H1 (cell line): ENCODE measurements around the gene KDM5A. TPM values are rescaled to one million over a fixed set of nuclear protein-coding genes. Genes with fewer than 3 reads are reported as not detected.

Experiments
- CTCF ChIA-PET: fragments of 300-600 bp; sonication (Branson Sonifier 250); formaldehyde crosslinking; loops from one replicate; lab custom pipeline; 2021; ENCODE audit not compliant: partially characterized antibody; lab: Charles Lee
- POLR2A ChIA-PET: fragments of 300-600 bp; sonication (Branson Sonifier 250); formaldehyde crosslinking; loops from one replicate; lab custom pipeline; 2021; ENCODE audit warnings: inconsistent platforms; ENCODE audit not compliant: partially characterized antibody; lab: Charles Lee
- DNase-seq, 2 experiments: peaks; one replicate each; pipeline versions ENCODE4 v3.0.0 to v3.0.0-alpha.2; 2010 to 2022; ENCODE audit warnings: low spot score in 2 of 2, low read depth in 1 of 2, mixed read lengths in 1 of 2
- FAIRE-seq: peaks from 2 replicates; lab custom pipeline; 2011; peaks lifted over from hg19 to GRCh38; lab: Jason Lieb, UNC
- H2AFZ ChIP-seq: 2 replicates; pipeline ENCODE4 v1.8.1; 2012; ENCODE audit warnings: low read length, inconsistent platforms
- H2AK5ac ChIP-seq: 2 replicates; pipeline ENCODE4 v1.6.1; 2013; ENCODE audit warnings: low read depth, low read length
- H2BK120ac ChIP-seq: replicated peaks from 2 replicates; pipeline ENCODE3; 2013; ENCODE audit warnings: low read depth, low read length, inconsistent platforms
- H2BK12ac ChIP-seq: 2 replicates; pipeline ENCODE4 v1.6.1; 2013; ENCODE audit warnings: low read depth, low read length
- H2BK15ac ChIP-seq: 2 replicates; pipeline ENCODE4 v1.6.1; 2013; ENCODE audit warnings: low read length
- H2BK20ac ChIP-seq: 2 replicates; pipeline ENCODE4 v1.6.1; 2013; ENCODE audit warnings: low read length
- H2BK5ac ChIP-seq: 2 replicates; pipeline ENCODE4 v1.6.1; 2013; ENCODE audit warnings: low read depth, low read length
- H3K14ac ChIP-seq: 2 replicates; pipeline ENCODE4 v1.6.1; 2013; ENCODE audit warnings: inconsistent platforms; ENCODE audit not compliant: insufficient read length
- H3K18ac ChIP-seq: 2 replicates; pipeline ENCODE4 v1.6.1; 2013; ENCODE audit warnings: low read length; ENCODE audit errors: extremely low read depth
- H3K23ac ChIP-seq: 2 replicates; pipeline ENCODE4 v1.6.1; 2013; ENCODE audit warnings: inconsistent platforms; ENCODE audit not compliant: insufficient read length
- H3K23me2 ChIP-seq: 2 replicates; pipeline ENCODE4 v1.6.1; 2013; ENCODE audit warnings: low read depth, low read length
- H3K27ac ChIP-seq: 2 replicates; pipeline ENCODE4 v1.6.1; 2011; ENCODE audit warnings: low read depth, low read length, inconsistent platforms
- H3K27me3 ChIP-seq, 4 experiments: replicated peaks in 1 of 4; 1 replicate in 1 of 4; 2 replicates in 3 of 4; pipeline versions ENCODE4 v1.6.1 to v1.8.1; 2011 to 2013; ENCODE audit warnings: low read length in 3 of 4, mild to moderate bottlenecking in 3 of 4, inconsistent platforms in 2 of 4, mixed read lengths in 2 of 4, moderate library complexity in 1 of 4; ENCODE audit not compliant: control insufficient read depth in 3 of 4, insufficient read depth in 3 of 4; ENCODE audit errors: extremely low read depth in 1 of 4
- H3K36me3 ChIP-seq, 4 experiments: 2 replicates each; pipeline versions ENCODE4 v1.6.1 to v1.8.1; 2011 to 2013; ENCODE audit warnings: mild to moderate bottlenecking in 4 of 4, low read length in 3 of 4, moderate library complexity in 2 of 4, control low read depth in 1 of 4, inconsistent platforms in 1 of 4; ENCODE audit not compliant: insufficient read depth in 4 of 4, control insufficient read depth in 2 of 4
- H3K4ac ChIP-seq: replicated peaks from 2 replicates; pipeline ENCODE3; 2013; ENCODE audit warnings: low read length, low read depth, mixed read lengths, inconsistent platforms; ENCODE audit not compliant: insufficient read length
- H3K4me1 ChIP-seq, 4 experiments: replicated peaks in 1 of 4; 1 replicate in 1 of 4; 2 replicates in 3 of 4; pipeline versions ENCODE4 v1.6.1 to v1.8.1; 2011 to 2013; ENCODE audit warnings: low read length in 3 of 4, inconsistent platforms in 2 of 4, mixed read lengths in 1 of 4; ENCODE audit not compliant: insufficient read depth in 4 of 4, control insufficient read depth in 3 of 4
- H3K4me2 ChIP-seq, 2 experiments: 2 replicates each; pipeline versions ENCODE4 v1.6.1 to v1.8.1; 2011 to 2013; ENCODE audit warnings: low read depth in 2 of 2, low read length in 2 of 2, control low read depth in 1 of 2, inconsistent platforms in 1 of 2, mild to moderate bottlenecking in 1 of 2; ENCODE audit not compliant: insufficient read depth in 1 of 2
- H3K4me3 ChIP-seq, 4 experiments: fragments of 200-600, 300-600 bp in 1 of 4; sonication (generic), shearing (Covaris generic), sonication (Bioruptor Twin) in 1 of 4; 2 replicates each; pipeline versions ENCODE4 v1.5.1 to v1.8.1; 2011 to 2016; ENCODE audit warnings: low read length in 4 of 4, low read depth in 3 of 4, control low read depth in 2 of 4, inconsistent platforms in 2 of 4, mild to moderate bottlenecking in 2 of 4, mixed read lengths in 1 of 4, moderate library complexity in 1 of 4; ENCODE audit not compliant: insufficient read depth in 2 of 4; ENCODE audit errors: extremely low read depth in 1 of 4
- H3K56ac ChIP-seq: replicated peaks from 2 replicates; pipeline ENCODE3; 2013; ENCODE audit warnings: low read depth, mild to moderate bottlenecking, mixed read lengths, low read length, inconsistent platforms; ENCODE audit not compliant: insufficient read length
- H3K79me1 ChIP-seq: 2 replicates; pipeline ENCODE4 v1.6.1; 2013; ENCODE audit warnings: low read depth, low read length, control low read depth
- H3K79me2 ChIP-seq, 2 experiments: 2 replicates each; pipeline versions ENCODE4 v1.6.1 to v1.8.1; 2012 to 2013; ENCODE audit warnings: low read length in 2 of 2, mild to moderate bottlenecking in 2 of 2, inconsistent platforms in 1 of 2; ENCODE audit not compliant: insufficient read depth in 2 of 2, control insufficient read depth in 1 of 2
- H3K9ac ChIP-seq, 4 experiments: replicated peaks in 1 of 4; 1 replicate in 1 of 4; 2 replicates in 3 of 4; pipeline versions ENCODE4 v1.6.1 to v1.8.1; 2011 to 2013; ENCODE audit warnings: low read depth in 3 of 4, low read length in 3 of 4, control low read depth in 2 of 4, mild to moderate bottlenecking in 2 of 4, moderate library complexity in 2 of 4, inconsistent platforms in 1 of 4; ENCODE audit errors: extremely low read depth in 1 of 4
- H3K9me3 ChIP-seq, 2 experiments: 2 replicates each; pipeline versions ENCODE4 v1.6.1 to v1.8.1; 2012 to 2013; ENCODE audit warnings: mild to moderate bottlenecking in 2 of 2, moderate library complexity in 2 of 2, control low read depth in 1 of 2, inconsistent platforms in 1 of 2, low read depth in 1 of 2, low read length in 1 of 2, mixed read lengths in 1 of 2; ENCODE audit not compliant: insufficient read depth in 2 of 2
- H4K20me1 ChIP-seq, 2 experiments: replicated peaks in 1 of 2; 2 replicates each; pipeline versions ENCODE3 to v1.8.1; 2011 to 2013; ENCODE audit warnings: inconsistent platforms in 2 of 2, low read length in 2 of 2, mild to moderate bottlenecking in 1 of 2; ENCODE audit not compliant: insufficient read depth in 2 of 2, control insufficient read depth in 1 of 2
- H4K5ac ChIP-seq: 2 replicates; pipeline ENCODE4 v1.6.1; 2013; ENCODE audit warnings: low read length, low read depth, mixed read lengths, inconsistent platforms; ENCODE audit not compliant: insufficient read length
- H4K8ac ChIP-seq: 2 replicates; pipeline ENCODE4 v1.8.0; 2013; ENCODE audit warnings: mild to moderate bottlenecking, moderate library complexity, low read length, inconsistent platforms; ENCODE audit not compliant: insufficient read depth; ENCODE audit errors: extremely low read depth
- H4K91ac ChIP-seq: replicated peaks from 2 replicates; pipeline ENCODE3; 2013; ENCODE audit warnings: low read length, mixed read lengths, inconsistent platforms; ENCODE audit not compliant: insufficient read length
- CHD1 ChIP-seq: IDR thresholded peaks from 2 replicates; pipeline ENCODE4 v1.6.1; 2012; ENCODE audit warnings: low read depth, low read length, improper control_type of control experiment
- E2F6 ChIP-seq: IDR thresholded peaks from 2 replicates; pipeline ENCODE4 v1.6.1; 2012; ENCODE audit warnings: inconsistent platforms
- EP300 ChIP-seq, 2 experiments: IDR thresholded peaks; 1 replicate in 1 of 2; 2 replicates in 1 of 2; pipeline ENCODE4 v1.6.1; 2011 to 2012; ENCODE audit warnings: low read depth in 2 of 2, low read length in 2 of 2, mild to moderate bottlenecking in 2 of 2, borderline replicate concordance in 1 of 2, inconsistent platforms in 1 of 2, moderate library complexity in 1 of 2
- FOSL1 ChIP-seq: IDR thresholded peaks from 2 replicates; pipeline ENCODE4 v1.6.1; 2011; ENCODE audit warnings: mild to moderate bottlenecking, low read depth, low read length, moderate library complexity; ENCODE audit not compliant: insufficient read depth
- HDAC6 ChIP-seq: IDR thresholded peaks from one replicate; pipeline ENCODE4 v1.7.1; 2012; ENCODE audit warnings: low read depth, mild to moderate bottlenecking, inconsistent platforms, low read length, moderate library complexity
- JUN ChIP-seq: IDR thresholded peaks from 2 replicates; pipeline ENCODE4 v1.6.1; 2011; ENCODE audit warnings: low read depth, mild to moderate bottlenecking, improper control_type of control experiment, low read length
- JUND ChIP-seq: IDR thresholded peaks from 2 replicates; pipeline ENCODE4 v1.6.1; 2011; ENCODE audit warnings: mild to moderate bottlenecking, improper control_type of control experiment, low read length
- KDM1A ChIP-seq: fragments of 200-600, 300-600 bp; sonication (generic); IDR thresholded peaks from 2 replicates; pipeline ENCODE4 v1.7.1; 2016; ENCODE audit warnings: mild to moderate bottlenecking, low read length, borderline replicate concordance
- KDM4A ChIP-seq: IDR thresholded peaks from one replicate; pipeline ENCODE4 v1.7.1; 2012; ENCODE audit warnings: low read depth, mild to moderate bottlenecking, moderate library complexity, low read length, inconsistent platforms; ENCODE audit not compliant: severe bottlenecking
- POLR2AphosphoS5 ChIP-seq: IDR thresholded peaks from 2 replicates; pipeline ENCODE4 v1.6.1; 2011; ENCODE audit warnings: low read depth, low read length
- SIN3A ChIP-seq, 2 experiments: IDR thresholded peaks in 1 of 2; conservative IDR thresholded peaks in 1 of 2; 2 replicates each; pipeline ENCODE4 v1.6.1; 2011 to 2012; ENCODE audit warnings: low read length in 2 of 2, improper control_type of control experiment in 1 of 2, low read depth in 1 of 2, mild to moderate bottlenecking in 1 of 2
- SIX5 ChIP-seq: IDR thresholded peaks from 2 replicates; pipeline ENCODE4 v1.6.1; 2011; ENCODE audit warnings: mild to moderate bottlenecking, low read depth, low read length
- TBP ChIP-seq: IDR thresholded peaks from 2 replicates; pipeline ENCODE4 v1.6.1; 2011; ENCODE audit warnings: low read depth, low read length, improper control_type of control experiment
- WGBS, 2 experiments: shearing (Covaris generic) in 1 of 2; methylation state at CpG; one replicate each; pipeline versions ENCODE4 v1.1.6 to v1.1.7; 2013 to 2015; ENCODE audit warnings: low lambda C conversion rate in 2 of 2, mixed read lengths in 2 of 2, inconsistent platforms in 1 of 2, low coverage in 1 of 2, missing lambda C conversion rate in 1 of 2; ENCODE audit not compliant: insufficient replicate concordance in 2 of 2, insufficient coverage in 1 of 2, insufficient read length in 1 of 2; ENCODE audit errors: extremely low coverage in 1 of 2, missing lambda C conversion rate in 1 of 2; 5-methylcytosine and 5-hydroxymethylcytosine counted together
- polyA plus RNA-seq, 7 experiments: library from polyadenylated mRNA; depleted of rRNA in 3 of 7; stranded (reverse) in 5 of 7; unstranded in 2 of 7; fragments of >200 nt in 5 of 7; fragments of 200-250 nt in 2 of 7; gene quantifications; 1 replicate in 5 of 7; 2 replicates in 1 of 7; 4 replicates in 1 of 7; pipeline versions ENCODE4 v1.2.1 to v1.2.3, GENCODE V29; 2011 to 2013; ENCODE audit warnings: missing spikeins in 2 of 7, mixed read lengths in 2 of 7
- total RNA-seq: library from RNA; stranded (reverse); fragmentation: NEBNext Ultra II Directional; extraction: Animal tissue kit (Norgen Biotek cat#: 25700); gene quantifications from 2 replicates; pipeline ENCODE4 v1.2.1, GENCODE V29; 2021

The KDM5A gene
- total and polyA plus RNA-seq, 2 of the 8 experiments (the other 6 are each of a cell fraction or from before 2014, with no cell fraction given): 6.3 to 36.9 TPM

- no peak overlapping the region for H2BK12ac ChIP-seq
- H3K18ac ChIP-seq: no peak overlapping the region
- no peak overlapping the region for H3K4me3 ChIP-seq
- H3K27ac ChIP-seq: no peak overlapping the region
- no peak overlapping the region for H3K9ac ChIP-seq
- no peaks in the 10 kb centered on the region for H3K27me3 ChIP-seq
- no peak overlapping the region for H3K56ac ChIP-seq
- ChIA-PET CTCF (no interaction called here), POLR2A (no interaction called here)
- H4K5ac ChIP-seq: no peak overlapping the region
- no peaks in the 10 kb centered on the region for H3K23me2 ChIP-seq
- H3K14ac ChIP-seq: no peak overlapping the region
- no peak overlapping the region for H3K4ac ChIP-seq
- H3K4me2 ChIP-seq: no peak overlapping the region
- H3K79me1 ChIP-seq: no peaks in the 10 kb centered on the region
- no peak overlapping the region for H2BK120ac ChIP-seq
- H3K36me3 ChIP-seq: peaks cover 10 to 36% (median 18%) of the 10 kb centered on the region in 4 experiments; a peak in 6 of 8 replicates
- no peak overlapping the region for H2AK5ac ChIP-seq
- H3K23ac ChIP-seq: no peak overlapping the region
- H2AFZ ChIP-seq: no peak overlapping the region
- DNase-seq (no peak), FAIRE-seq (no peak)
- WGBS, 2 experiments: 83% methylated on average over 2 of the region's 2 CpGs; no CpG with 5 or more reads in 1 of the 2 experiments
- no peak overlapping the region for H4K8ac ChIP-seq
- H3K4me1 ChIP-seq: no peaks in the 10 kb centered on the region
- H3K9me3 ChIP-seq: no peaks in the 10 kb centered on the region
- H3K79me2 ChIP-seq: no peaks in the 10 kb centered on the region
- no peak overlapping the region for H2BK20ac ChIP-seq
- no peak overlapping the region for H2BK5ac ChIP-seq
- H4K91ac ChIP-seq: no peak overlapping the region
- no peaks in the 10 kb centered on the region for H4K20me1 ChIP-seq
- no peak overlapping the region for H2BK15ac ChIP-seq
- TF ChIP-seq KDM4A (no peak), FOSL1 (no peak), SIN3A (conservative IDR thresholded peaks at IDR 0.05 in 1 of 2, IDR thresholded peaks at IDR 0.05 in 1 of 2; ENCODE audit: low read depth in 1 of 2, low read length in 2 of 2) (no peak), JUND (no peak), E2F6 (no peak), TBP (no peak), EP300 (IDR thresholded peaks at IDR 0.05; ENCODE audit: borderline replicate concordance in 1 of 2, low read depth in 2 of 2, low read length in 2 of 2) (no peak), CHD1 (no peak), HDAC6 (no peak), POLR2AphosphoS5 (no peak), JUN (no peak), KDM1A (no peak), SIX5 (no peak)
These were observed 56.4 kb downstream of the KDM5A start for GRCh38 chr12:332581-333205.
